ENCODE data around the gene METTL3. TPM values are rescaled to one million over a fixed set of nuclear protein-coding genes. Genes with fewer than 3 reads are reported as not detected.
A peak's percentile ranks its signal among the peaks of the same experiment; 100 is the strongest.

The METTL3 gene
- total RNA-seq, 4 donors from 2014 or later: 70.7 to 83.1 (median 75.4) TPM

DNA sequence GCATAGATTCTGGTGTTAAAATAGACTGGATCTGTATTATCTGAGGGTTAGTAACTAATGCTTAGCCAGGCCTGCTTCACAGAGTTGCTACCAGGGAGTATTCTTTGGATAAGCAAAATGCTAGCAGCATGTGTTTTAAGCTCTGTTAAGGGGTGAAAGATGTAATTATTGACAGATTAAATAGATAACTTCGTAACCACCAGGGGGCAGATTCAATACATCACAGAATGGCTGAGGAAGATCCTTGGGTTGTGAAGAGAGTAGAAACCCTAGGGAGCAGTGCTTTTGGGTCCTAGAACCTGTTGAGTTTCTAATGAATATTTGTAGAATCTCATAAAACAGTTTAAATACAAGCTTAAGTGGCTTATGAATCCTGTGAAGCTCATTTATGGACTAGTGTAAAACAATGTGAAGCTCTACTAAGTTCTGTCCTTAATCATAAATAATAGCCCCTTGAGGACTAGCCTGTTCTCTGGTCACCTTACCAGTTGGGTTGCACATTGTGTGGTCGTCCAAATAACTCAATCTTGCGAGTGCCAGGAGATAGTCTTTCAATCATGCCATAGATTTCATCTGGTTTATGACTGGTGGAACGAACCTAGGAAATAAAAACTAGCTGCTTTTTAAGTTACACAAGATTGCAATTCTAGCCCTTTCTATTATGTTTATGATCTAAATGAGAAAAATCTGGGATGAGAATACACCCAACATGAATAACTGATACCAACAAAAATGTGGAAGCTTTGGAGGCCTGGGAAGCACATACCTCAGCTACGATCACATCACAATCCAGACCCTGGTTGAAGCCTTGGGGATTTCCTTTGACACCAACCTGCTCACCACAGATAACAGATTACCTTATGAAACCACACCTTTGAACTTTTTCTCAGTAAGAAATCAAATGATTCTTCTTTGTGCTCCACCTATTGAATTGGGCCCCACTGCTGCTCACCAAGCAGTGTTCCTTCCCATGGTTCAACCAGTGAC, 12.3 kb downstream of the METTL3 start:
- DNase-seq: peak in 1 of 2 donors; percentile 9
- TF ChIP-seq, protein P1, sequence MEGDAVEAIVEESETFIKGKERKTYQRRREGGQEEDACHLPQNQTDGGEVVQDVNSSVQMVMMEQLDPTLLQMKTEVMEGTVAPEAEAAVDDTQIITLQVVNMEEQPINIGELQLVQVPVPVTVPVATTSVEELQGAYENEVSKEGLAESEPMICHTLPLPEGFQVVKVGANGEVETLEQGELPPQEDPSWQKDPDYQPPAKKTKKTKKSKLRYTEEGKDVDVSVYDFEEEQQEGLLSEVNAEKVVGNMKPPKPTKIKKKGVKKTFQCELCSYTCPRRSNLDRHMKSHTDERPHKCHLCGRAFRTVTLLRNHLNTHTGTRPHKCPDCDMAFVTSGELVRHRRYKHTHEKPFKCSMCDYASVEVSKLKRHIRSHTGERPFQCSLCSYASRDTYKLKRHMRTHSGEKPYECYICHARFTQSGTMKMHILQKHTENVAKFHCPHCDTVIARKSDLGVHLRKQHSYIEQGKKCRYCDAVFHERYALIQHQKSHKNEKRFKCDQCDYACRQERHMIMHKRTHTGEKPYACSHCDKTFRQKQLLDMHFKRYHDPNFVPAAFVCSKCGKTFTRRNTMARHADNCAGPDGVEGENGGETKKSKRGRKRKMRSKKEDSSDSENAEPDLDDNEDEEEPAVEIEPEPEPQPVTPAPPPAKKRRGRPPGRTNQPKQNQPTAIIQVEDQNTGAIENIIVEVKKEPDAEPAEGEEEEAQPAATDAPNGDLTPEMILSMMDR (IDR thresholded peaks at IDR 0.05): peak in 5 of 6 experiments; percentile 21 to 67 (median 51)
- no peak for TF ChIP-seq POLR2A (IDR thresholded peaks at IDR 0.05)
- Histone ChIP-seq H3K27me3 (no peaks in the 10 kb centered on the region), H3K36me3 (peaks cover 54 to 56% of the 10 kb centered on the region in 2 donors), H3K4me3 (replicated peaks in 1 of 3) (no peak overlapping the region), H3K9me3 (no peaks in the 10 kb centered on the region), H3K27ac (peak overlapping the region in 2 of 3 donors; percentile 15 to 27), H3K4me1 (peaks cover 9 to 20% of the 10 kb centered on the region in 2 donors)
- intact Hi-C loops (cut with DNase I): no loop called here
- 58 to 65% methylated on average over 5 of the region's 5 CpGs for WGBS, 2 donors

DNA sequence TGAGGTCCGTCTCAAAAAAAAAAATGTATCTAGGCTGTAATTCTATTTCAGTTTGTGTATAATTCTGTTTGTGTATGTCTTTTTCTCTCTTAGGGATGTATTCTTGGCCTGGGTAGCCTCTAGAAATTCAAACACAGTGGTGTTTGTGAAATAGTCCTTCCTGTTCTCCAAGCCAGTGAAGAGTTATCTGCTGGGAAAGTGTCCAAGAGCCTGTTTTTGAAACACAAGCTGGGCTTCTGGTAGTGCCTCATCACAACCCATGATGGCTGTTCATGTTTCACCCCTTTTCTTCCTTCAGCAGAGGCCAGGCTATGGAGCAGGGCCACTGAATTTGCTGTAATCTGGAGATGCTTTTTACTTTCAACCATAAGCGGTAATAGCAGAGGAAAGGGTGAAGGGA, 14.7 kb downstream of the METTL3 start:
- peaks cover 71 to 74% of the 10 kb centered on the region in 2 donors for H3K36me3 ChIP-seq
- no peak for DNase-seq

DNA sequence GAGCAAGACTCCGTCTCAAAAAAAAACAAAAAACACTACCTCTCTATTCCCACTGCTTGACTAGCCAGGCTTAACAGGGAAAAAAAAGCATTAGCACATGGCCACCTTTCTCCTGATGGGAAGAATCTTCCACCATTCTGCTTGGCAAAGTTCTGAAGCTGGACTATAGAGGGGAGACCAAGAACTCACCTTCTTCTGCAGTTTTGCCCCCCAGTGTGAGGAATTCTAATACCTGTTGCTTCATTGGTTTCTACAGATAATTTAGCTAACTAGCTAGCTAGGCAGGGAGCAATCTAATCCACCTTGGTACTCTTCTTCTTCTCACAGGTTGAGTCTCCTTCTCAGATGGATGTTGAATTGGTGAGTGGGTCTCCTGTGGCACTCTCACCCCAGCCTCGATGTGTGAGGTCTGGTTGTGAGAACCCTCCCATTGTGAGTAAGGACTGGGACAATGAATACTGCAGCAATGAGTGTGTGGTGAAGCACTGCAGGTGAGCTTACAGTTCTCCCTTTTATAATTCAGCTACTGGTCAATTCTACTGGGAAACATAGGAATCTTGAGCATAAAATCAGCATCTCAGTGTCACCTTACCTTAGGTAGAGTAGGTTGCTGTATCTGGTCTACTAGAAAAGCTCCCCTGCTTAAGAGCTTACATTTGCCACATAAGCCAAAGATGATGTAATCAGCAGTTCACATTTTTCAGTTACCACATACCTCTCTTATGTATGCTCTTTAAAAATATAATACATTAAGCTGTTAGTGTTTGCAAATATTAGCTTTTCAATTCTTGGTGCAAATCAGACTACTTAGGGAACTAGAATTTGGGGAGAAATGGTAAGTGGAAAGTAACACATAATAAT, 16.0 kb downstream of the METTL3 start:
- DNase-seq: no peak
- H3K36me3 ChIP-seq: peaks cover 84 to 87% of the 10 kb centered on the region in 2 donors
- H3K4me1 ChIP-seq: peaks cover 0 to 3% of the 10 kb centered on the region in 2 donors
- 52 to 73% methylated on average over 2 of the region's 2 CpGs for WGBS, 2 donors
- no peak for TF ChIP-seq POLR2A (IDR thresholded peaks at IDR 0.05)
- TF ChIP-seq, protein P1 (IDR thresholded peaks at IDR 0.05): no peak
- no peak overlapping the region for H3K27ac ChIP-seq
- no peaks in the 10 kb centered on the region for H3K9me3 ChIP-seq
- no peak overlapping the region for H3K4me3 ChIP-seq (replicated peaks in 1 of 3)
- H3K27me3 ChIP-seq: no peaks in the 10 kb centered on the region
- intact Hi-C loops (cut with DNase I): no loop called here

More for the DNA sequence above, 14.7 kb downstream of the METTL3 start:
- no peak for TF ChIP-seq POLR2A (IDR thresholded peaks at IDR 0.05)
- TF ChIP-seq, protein P1 (IDR thresholded peaks at IDR 0.05): no peak
- intact Hi-C loops (cut with DNase I): no loop called here
- 93 to 98% methylated on average over 2 of the region's 2 CpGs for WGBS, 2 donors
- H3K27me3 ChIP-seq: no peaks in the 10 kb centered on the region
- peaks cover 8 to 9% of the 10 kb centered on the region in 2 donors for H3K4me1 ChIP-seq
- no peak overlapping the region for H3K4me3 ChIP-seq (replicated peaks in 1 of 3)
- H3K27ac ChIP-seq: no peak overlapping the region
- H3K9me3 ChIP-seq: no peaks in the 10 kb centered on the region

DNA sequence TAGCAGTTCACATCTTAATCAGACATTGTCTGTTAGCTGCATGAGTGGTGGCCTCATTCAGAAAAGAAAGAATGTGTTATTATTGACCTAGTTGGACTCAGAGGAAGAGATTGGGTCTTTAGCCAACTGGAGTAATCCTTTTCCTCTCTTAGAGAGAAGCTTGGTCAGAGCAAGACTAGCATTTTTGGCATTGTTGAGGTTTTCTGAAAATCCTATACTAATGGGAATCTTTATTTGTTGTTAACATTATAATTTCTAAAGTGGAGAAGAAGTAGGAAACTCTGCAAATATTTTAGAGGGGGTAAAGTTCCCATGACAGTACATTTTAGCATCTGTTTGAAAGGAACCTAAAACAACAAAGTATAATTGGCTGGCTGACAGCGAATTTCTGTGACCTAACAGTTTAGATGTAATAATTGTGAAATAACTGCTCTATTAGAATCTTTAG, 24.5 kb downstream of the METTL3 start:
- Histone ChIP-seq H3K27ac (no peak overlapping the region), H3K36me3 (peaks cover 32 to 42% of the 10 kb centered on the region in 2 donors), H3K4me1 (no peaks in the 10 kb centered on the region), H3K9me3 (no peaks in the 10 kb centered on the region), H3K27me3 (no peaks in the 10 kb centered on the region), H3K4me3 (replicated peaks in 1 of 3) (no peak overlapping the region)
- no peak for DNase-seq
- TF ChIP-seq, protein P1 (IDR thresholded peaks at IDR 0.05): no peak
- no peak for TF ChIP-seq POLR2A (IDR thresholded peaks at IDR 0.05)
- intact Hi-C loops (cut with DNase I): no loop called here
- 85 to 89% methylated on average over 1 of the region's 1 CpG for WGBS, 2 donors

Measured in thyroid gland (tissue), 4 donors.